ENCODE data around the gene SLC15A3. TPM values are rescaled to one million over a fixed set of nuclear protein-coding genes. Genes with fewer than 3 reads are reported as not detected.

The SLC15A3 gene
- total and polyA plus RNA-seq, 7 experiments from 2014 or later: 0.85 to 101 (median 10.2) TPM

- peak overlapping the region; percentile 60 to 97 (median 96) for H3K27ac Mint-ChIP-seq
- Histone ChIP-seq H3K27me3 (ENCODE audit: control insufficient read depth in 2 of 2, insufficient read depth in 2 of 2, low read length in 2 of 2) (no peaks in the 10 kb centered on the region), H3K4me3 (ENCODE audit: low read length) (peak overlapping the region; percentile 58), H3K36me3 (ENCODE audit: control insufficient read depth in 2 of 3, insufficient read depth in 3 of 3, low read length in 3 of 3) (peaks cover 0 to 2% (median 0%) of the 10 kb centered on the region in 3 experiments), H3K27ac (ENCODE audit: low read depth, low read length) (peak overlapping the region; percentile 67), H3K4me1 (ENCODE audit: control insufficient read depth in 2 of 2, insufficient read depth in 2 of 2, low read length in 2 of 2) (peaks cover 0 to 21% of the 10 kb centered on the region in 2 donors), H3K9me3 (ENCODE audit: control insufficient read depth in 2 of 3, low read length in 3 of 3) (no peaks in the 10 kb centered on the region)
- peaks cover 0 to 4% (median 0%) of the 10 kb centered on the region in 5 donors for H3K36me3 Mint-ChIP-seq
- ATAC-seq: peak; percentile 5
- POLR2A ChIA-PET: interaction anchor here (0.8 to 4.5 kb wide), 4 partner anchors 10 to 44 kb away, joined by 3 to 16 read pairs (median 3); partner anchors contain the start of genes CD6 and TMEM109
- CTCF ChIA-PET: no interaction called here
- peaks cover 0 to 1% (median 0%) of the 10 kb centered on the region in 11 donors for H3K9me3 Mint-ChIP-seq
- peaks cover 16 to 44% (median 40%) of the 10 kb centered on the region in 7 donors for H3K4me1 Mint-ChIP-seq
- intact Hi-C loops (cut with micrococcal nuclease): no loop called here
- H3K4me3 Mint-ChIP-seq: peak overlapping the region; percentile 83 to 96 (median 90)
- peaks cover 0 to 40% (median 0%) of the 10 kb centered on the region in 5 donors for H3K27me3 Mint-ChIP-seq
- peak in 1 of 9 donors; percentile 25 for DNase-seq
Measured at GRCh38 chr11:60951606-60951903, 421 bp downstream of the SLC15A3 start.

- H3K27me3 Mint-ChIP-seq: peaks cover 0 to 40% (median 0%) of the 10 kb centered on the region in 5 donors
- peaks cover 0 to 1% (median 0%) of the 10 kb centered on the region in 11 donors for H3K9me3 Mint-ChIP-seq
- DNase-seq (peak in 8 of 9 donors; percentile 37 to 54 (median 46)), ATAC-seq (peak; percentile 21)
- ChIA-PET POLR2A (interaction anchor here (0.8 to 4.5 kb wide), 5 partner anchors 10 to 43 kb away, joined by 3 to 16 read pairs (median 3); partner anchors contain the start of genes CD6 and TMEM109), CTCF (interaction anchor here (0.8 kb wide), 1 partner anchor 36 kb away, joined by 3 read pairs; no protein-coding TSS in a partner anchor)
- Histone ChIP-seq H3K4me1 (ENCODE audit: control insufficient read depth in 2 of 2, insufficient read depth in 2 of 2, low read length in 2 of 2) (peaks cover 0 to 21% of the 10 kb centered on the region in 2 donors), H3K36me3 (ENCODE audit: control insufficient read depth in 2 of 3, insufficient read depth in 3 of 3, low read length in 3 of 3) (peaks cover 0 to 4% (median 0%) of the 10 kb centered on the region in 3 experiments), H3K4me3 (ENCODE audit: low read length) (peak overlapping the region; percentile 39), H3K27ac (ENCODE audit: low read depth, low read length) (peak overlapping the region; percentile 67), H3K9me3 (ENCODE audit: control insufficient read depth in 2 of 3, low read length in 3 of 3) (no peaks in the 10 kb centered on the region), H3K27me3 (ENCODE audit: control insufficient read depth in 2 of 2, insufficient read depth in 2 of 2, low read length in 2 of 2) (no peaks in the 10 kb centered on the region)
- peak overlapping the region in 5 of 9 donors; percentile 81 to 97 (median 96) for H3K27ac Mint-ChIP-seq
- peaks cover 16 to 44% (median 40%) of the 10 kb centered on the region in 7 donors for H3K4me1 Mint-ChIP-seq
- peak overlapping the region in 9 of 10 donors; percentile 86 to 96 (median 90) for H3K4me3 Mint-ChIP-seq
- intact Hi-C loops (cut with micrococcal nuclease): no loop called here
- peaks cover 0 to 4% (median 2%) of the 10 kb centered on the region in 5 donors for H3K36me3 Mint-ChIP-seq
Measured at GRCh38 chr11:60950933-60951605, 907 bp downstream of the SLC15A3 start.

GRCh38 chr11:60950024-60950423 is 2.0 kb downstream of the SLC15A3 start:
- Histone ChIP-seq H3K27me3 (ENCODE audit: control insufficient read depth in 2 of 2, insufficient read depth in 2 of 2, low read length in 2 of 2) (no peaks in the 10 kb centered on the region), H3K9me3 (ENCODE audit: control insufficient read depth in 2 of 3, low read length in 3 of 3) (no peaks in the 10 kb centered on the region), H3K27ac (ENCODE audit: low read depth, low read length) (no peak overlapping the region), H3K36me3 (ENCODE audit: control insufficient read depth in 2 of 3, insufficient read depth in 3 of 3, low read length in 3 of 3) (peaks cover 0 to 4% (median 0%) of the 10 kb centered on the region in 3 experiments), H3K4me3 (ENCODE audit: low read length) (no peak overlapping the region), H3K4me1 (ENCODE audit: control insufficient read depth in 2 of 2, insufficient read depth in 2 of 2, low read length in 2 of 2) (peaks cover 0 to 21% of the 10 kb centered on the region in 2 donors)
- ChIA-PET CTCF (interaction anchor here (0.8 kb wide), 1 partner anchor 34 kb away, joined by 3 read pairs; no protein-coding TSS in a partner anchor), POLR2A (interaction anchor here (0.6 to 1.1 kb wide), 4 partner anchors 10 to 119 kb away, joined by 3 read pairs; partner anchors contain the start of gene CD6)
- intact Hi-C loops (cut with micrococcal nuclease): no loop called here
- H3K4me1 Mint-ChIP-seq: peaks cover 16 to 41% (median 36%) of the 10 kb centered on the region in 7 donors
- H3K27me3 Mint-ChIP-seq: peaks cover 0 to 40% (median 0%) of the 10 kb centered on the region in 5 donors
- H3K36me3 Mint-ChIP-seq: peaks cover 0 to 12% (median 2%) of the 10 kb centered on the region in 5 donors
- ATAC-seq (no peak), DNase-seq (no peak)
- H3K27ac Mint-ChIP-seq: peak overlapping the region in 3 of 9 donors; percentile 8 to 82 (median 34)
- peaks cover 0 to 1% (median 0%) of the 10 kb centered on the region in 11 donors for H3K9me3 Mint-ChIP-seq
- H3K4me3 Mint-ChIP-seq: peak overlapping the region; percentile 58 to 96 (median 74)

GRCh38 chr11:60948250-60948649 is 3.7 kb downstream of the SLC15A3 start:
- intact Hi-C loops (cut with micrococcal nuclease): no loop called here
- POLR2A ChIA-PET: no interaction called here
- H3K36me3 Mint-ChIP-seq: peaks cover 0 to 23% (median 4%) of the 10 kb centered on the region in 5 donors
- H3K27ac Mint-ChIP-seq: no peak overlapping the region
- CTCF ChIA-PET: interaction anchor here (0.7 kb wide), 1 partner anchor 112 kb away, joined by 3 read pairs; no protein-coding TSS in a partner anchor
- peak overlapping the region in 2 of 10 donors; percentile 16 to 36 for H3K4me3 Mint-ChIP-seq
- Histone ChIP-seq H3K4me3 (ENCODE audit: low read length) (no peak overlapping the region), H3K36me3 (ENCODE audit: control insufficient read depth in 2 of 3, insufficient read depth in 3 of 3, low read length in 3 of 3) (peaks cover 0 to 4% (median 3%) of the 10 kb centered on the region in 3 experiments), H3K9me3 (ENCODE audit: control insufficient read depth in 2 of 3, low read length in 3 of 3) (no peaks in the 10 kb centered on the region), H3K27ac (ENCODE audit: low read depth, low read length) (no peak overlapping the region), H3K4me1 (ENCODE audit: control insufficient read depth in 2 of 2, insufficient read depth in 2 of 2, low read length in 2 of 2) (peaks cover 0 to 19% of the 10 kb centered on the region in 2 donors), H3K27me3 (ENCODE audit: control insufficient read depth in 2 of 2, insufficient read depth in 2 of 2, low read length in 2 of 2) (no peaks in the 10 kb centered on the region)
- peaks cover 0 to 39% (median 0%) of the 10 kb centered on the region in 5 donors for H3K27me3 Mint-ChIP-seq
- ATAC-seq (no peak), DNase-seq (no peak)
- H3K9me3 Mint-ChIP-seq: peaks cover 0 to 1% (median 0%) of the 10 kb centered on the region in 11 donors
- H3K4me1 Mint-ChIP-seq: peaks cover 16 to 35% (median 30%) of the 10 kb centered on the region in 7 donors

GRCh38 chr11:60947700-60948099 is 4.3 kb downstream of the SLC15A3 start:
- ChIA-PET POLR2A (no interaction called here), CTCF (interaction anchor here (0.6 kb wide), 1 partner anchor 28 kb away, joined by 3 read pairs; no protein-coding TSS in a partner anchor)
- H3K27ac Mint-ChIP-seq: no peak overlapping the region
- intact Hi-C loops (cut with micrococcal nuclease): no loop called here
- Histone ChIP-seq H3K27me3 (ENCODE audit: control insufficient read depth in 2 of 2, insufficient read depth in 2 of 2, low read length in 2 of 2) (no peaks in the 10 kb centered on the region), H3K27ac (ENCODE audit: low read depth, low read length) (no peak overlapping the region), H3K9me3 (ENCODE audit: control insufficient read depth in 2 of 3, low read length in 3 of 3) (no peaks in the 10 kb centered on the region), H3K36me3 (ENCODE audit: control insufficient read depth in 2 of 3, insufficient read depth in 3 of 3, low read length in 3 of 3) (peaks cover 0 to 9% (median 4%) of the 10 kb centered on the region in 3 experiments), H3K4me3 (ENCODE audit: low read length) (no peak overlapping the region), H3K4me1 (ENCODE audit: control insufficient read depth in 2 of 2, insufficient read depth in 2 of 2, low read length in 2 of 2) (peaks cover 0 to 16% of the 10 kb centered on the region in 2 donors)
- peaks cover 0 to 34% (median 0%) of the 10 kb centered on the region in 5 donors for H3K27me3 Mint-ChIP-seq
- no peaks in the 10 kb centered on the region for H3K9me3 Mint-ChIP-seq
- DNase-seq (no peak), ATAC-seq (no peak)
- peaks cover 12 to 29% (median 25%) of the 10 kb centered on the region in 7 donors for H3K4me1 Mint-ChIP-seq
- H3K36me3 Mint-ChIP-seq: peaks cover 0 to 26% (median 4%) of the 10 kb centered on the region in 5 donors
- H3K4me3 Mint-ChIP-seq: no peak overlapping the region

- intact Hi-C loops (cut with micrococcal nuclease): no loop called here
- Mint-ChIP-seq H3K27ac (no peak overlapping the region), H3K36me3 (peaks cover 0 to 26% (median 4%) of the 10 kb centered on the region in 5 donors), H3K4me3 (no peak overlapping the region), H3K4me1 (peaks cover 2 to 22% (median 17%) of the 10 kb centered on the region in 7 donors), H3K9me3 (no peaks in the 10 kb centered on the region), H3K27me3 (peaks cover 0 to 24% (median 0%) of the 10 kb centered on the region in 5 donors)
- Histone ChIP-seq H3K27me3 (ENCODE audit: control insufficient read depth in 2 of 2, insufficient read depth in 2 of 2, low read length in 2 of 2) (no peaks in the 10 kb centered on the region), H3K27ac (ENCODE audit: low read depth, low read length) (no peak overlapping the region), H3K4me3 (ENCODE audit: low read length) (no peak overlapping the region), H3K36me3 (ENCODE audit: control insufficient read depth in 2 of 3, insufficient read depth in 3 of 3, low read length in 3 of 3) (peaks cover 0 to 10% (median 4%) of the 10 kb centered on the region in 3 experiments), H3K4me1 (ENCODE audit: control insufficient read depth in 2 of 2, insufficient read depth in 2 of 2, low read length in 2 of 2) (peaks cover 0 to 7% of the 10 kb centered on the region in 2 donors), H3K9me3 (ENCODE audit: control insufficient read depth in 2 of 3, low read length in 3 of 3) (no peaks in the 10 kb centered on the region)
- CTCF ChIA-PET: interaction anchor here (0.7 kb wide), 1 partner anchor 33 kb away, joined by 3 read pairs; no protein-coding TSS in a partner anchor
- DNase-seq: no peak
- no peak for ATAC-seq
- POLR2A ChIA-PET: interaction anchor here (0.8 kb wide), 1 partner anchor 13 kb away, joined by 4 read pairs; no protein-coding TSS in a partner anchor
Measured at GRCh38 chr11:60946601-60947264, 5.2 kb downstream of the SLC15A3 start.
